ENCODE data around the gene ELL2.
"Not testable (repeated sequence)": the region's sequence is repeated elsewhere in the genome, so short reads cannot be mapped to it uniquely, and the experiment has no call there.

The ELL2 gene

GRCh38 chr5:95880081-95880926 lies 81.3 kb downstream of the ELL2 start:
- DNase-seq (ENCODE audit: low read depth), result no peak

- no peak for DNase-seq (ENCODE audit: low read depth)
Observed at GRCh38 chr5:95879661-95880060, 82.0 kb downstream of the ELL2 start.

- no peak for DNase-seq (ENCODE audit: low read depth)
Observed at GRCh38 chr5:95878417-95879323, 83.0 kb downstream of the ELL2 start.

- DNase-seq (ENCODE audit: low read depth), result no peak
Observed at GRCh38 chr5:95876782-95877181, 84.9 kb downstream of the ELL2 start.

- no peak for DNase-seq (ENCODE audit: low read depth)
Observed at GRCh38 chr5:95874246-95874645, 87.4 kb downstream of the ELL2 start.

GRCh38 chr5:95873351-95873750 lies 88.3 kb downstream of the ELL2 start:
- DNase-seq (ENCODE audit: low read depth), result no peak

GRCh38 chr5:95872346-95873268 lies 89.0 kb downstream of the ELL2 start:
- DNase-seq (ENCODE audit: low read depth), result no peak

- no peak for DNase-seq (ENCODE audit: low read depth)
Observed at GRCh38 chr5:95871146-95871806, 90.4 kb downstream of the ELL2 start.

- DNase-seq (ENCODE audit: low read depth), result no peak
Observed at GRCh38 chr5:95870105-95870672, 91.5 kb downstream of the ELL2 start.

GRCh38 chr5:95869173-95869855 lies 92.3 kb downstream of the ELL2 start:
- DNase-seq (ENCODE audit: low read depth), result not testable (repeated sequence)

- DNase-seq (ENCODE audit: low read depth), result no peak
Observed at GRCh38 chr5:95868136-95868535, 93.5 kb downstream of the ELL2 start.

- no peak for DNase-seq (ENCODE audit: low read depth)
Observed at GRCh38 chr5:95866435-95867040, 95.1 kb downstream of the ELL2 start.

- DNase-seq (ENCODE audit: low read depth), result no peak
Observed at GRCh38 chr5:95864944-95865504, 96.6 kb downstream of the ELL2 start.

- no peak for DNase-seq (ENCODE audit: low read depth)
Observed at GRCh38 chr5:95864456-95864855, 97.2 kb downstream of the ELL2 start.

- no peak for DNase-seq (ENCODE audit: low read depth)
Observed at GRCh38 chr5:95863383-95863757, 98.3 kb downstream of the ELL2 start.

GRCh38 chr5:95862671-95863382 lies 98.8 kb downstream of the ELL2 start:
- no peak for DNase-seq (ENCODE audit: low read depth)

GRCh38 chr5:95861864-95862561 lies 99.6 kb downstream of the ELL2 start:
- DNase-seq (ENCODE audit: low read depth), result no peak

- no peak for DNase-seq (ENCODE audit: low read depth)
Observed at GRCh38 chr5:95861221-95861863, 100.3 kb downstream of the ELL2 start.
